Endothelial cell of umbilical vein (primary cell): ENCODE data around the gene ACSS2. TPM values are rescaled to one million over a fixed set of nuclear protein-coding genes. Genes with fewer than 3 reads are reported as not detected.

Experiments used
- BruUV-seq: library from RNA; stranded (reverse); fragments of 400-500 nt; replicated peaks from 2 replicates; lab custom pipeline; 2021; lab: Mats Ljungman, UMichigan
- CTCF ChIA-PET: fragments of 300-600, 350-600 bp; sonication (Branson Sonifier 250); formaldehyde crosslinking; loops from one replicate; lab custom pipeline; 2021; ENCODE audit warnings: antibody characterized with exemption, inconsistent platforms; lab: Charles Lee
- POLR2A ChIA-PET: fragments of 300-600, 350-600 bp; sonication (Branson Sonifier 250); formaldehyde crosslinking; loops from one replicate; lab custom pipeline; 2021; ENCODE audit warnings: antibody characterized with exemption, inconsistent platforms; lab: Charles Lee
- DNase-seq: peaks from one replicate; pipeline ENCODE4 v3.0.0-alpha.2; 2011; ENCODE audit warnings: low read depth, low spot score
- FAIRE-seq: peaks from 2 replicates; lab custom pipeline; 2011; peaks lifted over from hg19 to GRCh38; lab: Jason Lieb, UNC
- H2AFZ ChIP-seq: 2 replicates; pipeline ENCODE4 v1.6.0; 2012; ENCODE audit warnings: low read depth, low read length, control low read depth, inconsistent platforms
- H3K27ac ChIP-seq: 2 replicates; pipeline ENCODE4 v1.5.1; 2011; ENCODE audit warnings: low read depth, mild to moderate bottlenecking, control low read depth, low read length, moderate library complexity; ENCODE audit not compliant: insufficient read depth
- H3K27me3 ChIP-seq, 2 experiments: 2 replicates each; pipeline versions ENCODE4 v1.6.0 to v1.6.1; 2011; ENCODE audit warnings: low read length in 2 of 2, mixed read lengths in 1 of 2; ENCODE audit not compliant: control insufficient read depth in 2 of 2, insufficient read depth in 2 of 2
- H3K36me3 ChIP-seq, 2 experiments: 2 replicates in 1 of 2; 3 replicates in 1 of 2; pipeline ENCODE4 v1.5.1; 2011; ENCODE audit warnings: low read length in 2 of 2, mild to moderate bottlenecking in 1 of 2, moderate library complexity in 1 of 2; ENCODE audit not compliant: control insufficient read depth in 2 of 2, insufficient read depth in 2 of 2; ENCODE audit errors: extremely low read depth in 1 of 2
- H3K4me1 ChIP-seq: 3 replicates; pipeline ENCODE4 v1.5.1; 2011; ENCODE audit warnings: mild to moderate bottlenecking, low read length; ENCODE audit not compliant: control insufficient read depth, insufficient read depth; ENCODE audit errors: extremely low read depth
- H3K4me2 ChIP-seq: 2 replicates; pipeline ENCODE4 v1.6.1; 2011; ENCODE audit warnings: low read length, control low read depth, mixed read lengths; ENCODE audit not compliant: insufficient read depth
- H3K4me3 ChIP-seq, 3 experiments: fragments of 200-600 bp in 1 of 3; sonication (generic), shearing (Covaris generic) in 1 of 3; replicated peaks in 1 of 3; 2 replicates each; pipeline ENCODE4 v1.5.1; 2011 to 2016; ENCODE audit warnings: control low read depth in 3 of 3, low read length in 3 of 3, mild to moderate bottlenecking in 2 of 3, inconsistent platforms in 1 of 3, low read depth in 1 of 3, moderate library complexity in 1 of 3; ENCODE audit not compliant: insufficient read depth in 1 of 3
- H3K79me2 ChIP-seq: 2 replicates; pipeline ENCODE4 v1.6.0; 2012; ENCODE audit warnings: low read length, inconsistent platforms; ENCODE audit not compliant: control insufficient read depth, insufficient read depth
- H3K9ac ChIP-seq: replicated peaks from 2 replicates; pipeline ENCODE3; 2011; ENCODE audit warnings: low read length, control low read depth; ENCODE audit not compliant: insufficient read depth; ENCODE audit errors: extremely low read depth
- H3K9me1 ChIP-seq: replicated peaks from 3 replicates; pipeline ENCODE4 v1.6.0; 2011; ENCODE audit warnings: mild to moderate bottlenecking, low read length; ENCODE audit not compliant: control insufficient read depth, insufficient read depth; ENCODE audit errors: extremely low read depth
- H3K9me3 ChIP-seq: replicated peaks from 2 replicates; pipeline ENCODE4 v1.5.1; 2012; ENCODE audit warnings: low read length, inconsistent platforms; ENCODE audit not compliant: control insufficient read depth, insufficient read depth
- H4K20me1 ChIP-seq: replicated peaks from 2 replicates; pipeline ENCODE3; 2011; ENCODE audit warnings: mild to moderate bottlenecking, low read length; ENCODE audit not compliant: control insufficient read depth, insufficient read depth; ENCODE audit errors: extremely low read depth
- EZH2 ChIP-seq: IDR thresholded peaks from 2 replicates; pipeline ENCODE4 v1.6.1; 2012; ENCODE audit warnings: borderline replicate concordance, low read depth, mild to moderate bottlenecking, moderate library complexity, low read length, inconsistent platforms; ENCODE audit not compliant: severe bottlenecking
- FOS ChIP-seq: IDR thresholded peaks from 2 replicates; pipeline ENCODE4 v1.6.1; 2011; ENCODE audit warnings: mild to moderate bottlenecking, low read length, moderate library complexity, borderline replicate concordance; ENCODE audit not compliant: insufficient read depth
- GATA2 ChIP-seq: IDR thresholded peaks from 2 replicates; pipeline ENCODE4 v1.7.0; 2011; ENCODE audit warnings: low read depth, mild to moderate bottlenecking, moderate library complexity, mixed read lengths, low read length; ENCODE audit not compliant: insufficient read length, insufficient read depth
- JUN ChIP-seq: IDR thresholded peaks from 2 replicates; pipeline ENCODE4 v1.6.1; 2011; ENCODE audit warnings: borderline replicate concordance, low read depth; ENCODE audit not compliant: insufficient read length, insufficient read depth
- MYC ChIP-seq: IDR thresholded peaks from one replicate; pipeline ENCODE4 v1.6.1; 2011; ENCODE audit warnings: mild to moderate bottlenecking, low read depth, low read length
- POLR2A ChIP-seq: IDR thresholded peaks from 2 replicates; pipeline ENCODE4 v1.6.1; 2012; ENCODE audit warnings: low read depth, mild to moderate bottlenecking, control low read depth, low read length
- POLR2AphosphoS5 ChIP-seq: IDR thresholded peaks from 2 replicates; pipeline ENCODE4 v1.6.1; 2012; ENCODE audit warnings: low read depth, mild to moderate bottlenecking, control low read depth, low read length, moderate library complexity; ENCODE audit not compliant: insufficient read depth
- dilution Hi-C: fragments of 300-500 bp; cut with MboI; formaldehyde crosslinking; loops from one replicate; pipeline ENCODE4 v1.15.0; 2019; ENCODE audit warnings: low sequenced_read_pairs; ENCODE audit not compliant: extremely low pct_ligation_motif_present
- intact Hi-C: fragments of 100-400 bp; cut with micrococcal nuclease; formaldehyde crosslinking; loops from one replicate; pipeline ENCODE4 v1.10.0; 2022
- polyA plus RNA-seq, 4 experiments: library from polyadenylated mRNA; depleted of rRNA in 3 of 4; stranded (reverse) in 3 of 4; unstranded in 1 of 4; fragments of >200 nt; gene quantifications; 2 replicates each; pipeline versions ENCODE4 v1.2.1 to v1.2.3, GENCODE V29; 2011 to 2012; ENCODE audit warnings: missing spikeins in 1 of 4
- total RNA-seq: library from RNA; stranded (reverse); gene quantifications from 2 replicates; pipeline ENCODE4 v1.2.3, GENCODE V29; 2021
- TF ChIP-seq, protein P1 (sequence below), 2 donors: IDR thresholded peaks; 1 replicate in 1 of 2; 2 replicates in 1 of 2; pipeline ENCODE4 v1.5.1; 2011; ENCODE audit warnings: low read length in 2 of 2, mild to moderate bottlenecking in 2 of 2, moderate library complexity in 2 of 2, control low read depth in 1 of 2, inconsistent platforms in 1 of 2, low read depth in 1 of 2; ENCODE audit not compliant: insufficient read depth in 1 of 2; ENCODE audit errors: extremely low read depth in 1 of 2
- TF ChIP-seq, protein P2 (sequence below): IDR thresholded peaks from 2 replicates; pipeline ENCODE4 v1.6.1; 2011; ENCODE audit not compliant: insufficient read depth, insufficient read length

Gene ACSS2
- total and polyA plus RNA-seq, 2 donors (not counting 3 experiments of a cell fraction or from before 2014, with no cell fraction given), result 40.7 to 42.3 TPM

DNA sequence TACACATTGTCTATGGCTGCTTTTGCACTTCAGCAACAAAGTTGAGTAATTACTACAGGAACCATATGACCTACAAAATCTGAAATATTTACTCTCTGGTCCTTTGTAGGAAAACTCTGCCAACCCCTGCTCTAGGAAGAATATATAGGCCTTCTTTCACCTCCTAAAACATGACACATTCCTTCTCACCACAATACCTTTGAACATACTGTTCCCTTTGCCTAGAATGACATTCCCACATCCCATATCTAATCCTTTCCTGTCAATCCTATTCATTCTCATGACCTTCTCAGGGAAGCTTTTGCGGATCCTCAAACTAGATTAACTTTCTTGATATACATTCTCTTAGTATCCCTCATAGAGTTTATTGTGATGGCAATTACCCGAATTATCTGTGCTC lies 33.0 kb upstream of the ACSS2 start:
- Histone ChIP-seq H3K36me3 (no peaks in the 10 kb centered on the region), H3K9me3 (no peaks in the 10 kb centered on the region), H4K20me1 (no peaks in the 10 kb centered on the region), H3K4me1 (no peaks in the 10 kb centered on the region), H3K4me3 (no peak overlapping the region), H3K9me1 (no peaks in the 10 kb centered on the region), H3K79me2 (no peaks in the 10 kb centered on the region), H3K9ac (no peak overlapping the region), H2AFZ (no peak overlapping the region), H3K4me2 (no peak overlapping the region), H3K27me3 (peaks cover 10 to 13% of the 10 kb centered on the region in 2 experiments), H3K27ac (no peak overlapping the region)
- ChIA-PET POLR2A (no interaction called here), CTCF (no interaction called here)
- TF ChIP-seq, protein P1, sequence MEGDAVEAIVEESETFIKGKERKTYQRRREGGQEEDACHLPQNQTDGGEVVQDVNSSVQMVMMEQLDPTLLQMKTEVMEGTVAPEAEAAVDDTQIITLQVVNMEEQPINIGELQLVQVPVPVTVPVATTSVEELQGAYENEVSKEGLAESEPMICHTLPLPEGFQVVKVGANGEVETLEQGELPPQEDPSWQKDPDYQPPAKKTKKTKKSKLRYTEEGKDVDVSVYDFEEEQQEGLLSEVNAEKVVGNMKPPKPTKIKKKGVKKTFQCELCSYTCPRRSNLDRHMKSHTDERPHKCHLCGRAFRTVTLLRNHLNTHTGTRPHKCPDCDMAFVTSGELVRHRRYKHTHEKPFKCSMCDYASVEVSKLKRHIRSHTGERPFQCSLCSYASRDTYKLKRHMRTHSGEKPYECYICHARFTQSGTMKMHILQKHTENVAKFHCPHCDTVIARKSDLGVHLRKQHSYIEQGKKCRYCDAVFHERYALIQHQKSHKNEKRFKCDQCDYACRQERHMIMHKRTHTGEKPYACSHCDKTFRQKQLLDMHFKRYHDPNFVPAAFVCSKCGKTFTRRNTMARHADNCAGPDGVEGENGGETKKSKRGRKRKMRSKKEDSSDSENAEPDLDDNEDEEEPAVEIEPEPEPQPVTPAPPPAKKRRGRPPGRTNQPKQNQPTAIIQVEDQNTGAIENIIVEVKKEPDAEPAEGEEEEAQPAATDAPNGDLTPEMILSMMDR (IDR thresholded peaks at IDR 0.05; ENCODE audit: extremely low read depth in 1 of 2, insufficient read depth in 1 of 2, low read depth in 1 of 2, low read length in 2 of 2), result no peak
- TF ChIP-seq FOS (no peak), EZH2 (no peak), JUN (no peak), POLR2AphosphoS5 (no peak), MYC (no peak), GATA2 (no peak), POLR2A (no peak)
- TF ChIP-seq, protein P2, sequence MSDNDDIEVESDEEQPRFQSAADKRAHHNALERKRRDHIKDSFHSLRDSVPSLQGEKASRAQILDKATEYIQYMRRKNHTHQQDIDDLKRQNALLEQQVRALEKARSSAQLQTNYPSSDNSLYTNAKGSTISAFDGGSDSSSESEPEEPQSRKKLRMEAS, result no peak
- dilution Hi-C loops (loop anchor here (25.0 kb wide), 1 partner anchor 419 kb away; no protein-coding TSS in a partner anchor), intact Hi-C loops (no loop called here)
- BruUV-seq, result no TSS peak
- no peak for DNase-seq
- FAIRE-seq, result no peak
